Measurements from ENCODE around the gene ARL3. TPM values are rescaled to one million over a fixed set of nuclear protein-coding genes. Genes with fewer than 3 reads are reported as not detected.

ARL3 gene
- total RNA-seq, 4 donors from 2014 or later: 1.4 to 9.1 (median 2.4) TPM

GRCh38 chr10:102705531-102705930 is 8.7 kb downstream of the ARL3 start:
- H3K27me3 ChIP-seq: no peaks in the 10 kb centered on the region
- H3K36me3 ChIP-seq: no peaks in the 10 kb centered on the region
- no peak overlapping the region for H3K27ac ChIP-seq
- DNase-seq: no peak
- TF ChIP-seq CTCF (IDR thresholded peaks at IDR 0.05) (no peak), POLR2A (IDR thresholded peaks at IDR 0.05) (no peak)
- no peak overlapping the region for H3K4me3 ChIP-seq
- H3K9me3 ChIP-seq: no peaks in the 10 kb centered on the region
- H3K4me1 ChIP-seq: no peaks in the 10 kb centered on the region

- H3K4me3 ChIP-seq: no peak overlapping the region
- no peak overlapping the region for H3K27ac ChIP-seq
- H3K36me3 ChIP-seq: no peaks in the 10 kb centered on the region
- DNase-seq: no peak
- H3K9me3 ChIP-seq: no peaks in the 10 kb centered on the region
- H3K4me1 ChIP-seq: no peaks in the 10 kb centered on the region
- TF ChIP-seq POLR2A (IDR thresholded peaks at IDR 0.05) (no peak), CTCF (IDR thresholded peaks at IDR 0.05) (no peak)
- H3K27me3 ChIP-seq: no peaks in the 10 kb centered on the region
Observed at GRCh38 chr10:102704915-102705314, 9.3 kb downstream of the ARL3 start.

- no peaks in the 10 kb centered on the region for H3K36me3 ChIP-seq
- no peak for DNase-seq
- H3K27ac ChIP-seq: no peak overlapping the region
- no peaks in the 10 kb centered on the region for H3K27me3 ChIP-seq
- no peaks in the 10 kb centered on the region for H3K4me1 ChIP-seq
- TF ChIP-seq CTCF (IDR thresholded peaks at IDR 0.05) (no peak), POLR2A (IDR thresholded peaks at IDR 0.05) (no peak)
- no peaks in the 10 kb centered on the region for H3K9me3 ChIP-seq
- H3K4me3 ChIP-seq: no peak overlapping the region
Observed at GRCh38 chr10:102702742-102703141, 11.5 kb downstream of the ARL3 start.

GRCh38 chr10:102701796-102702195 is 12.4 kb downstream of the ARL3 start:
- H3K27ac ChIP-seq: no peak overlapping the region
- no peak overlapping the region for H3K4me3 ChIP-seq
- TF ChIP-seq CTCF (IDR thresholded peaks at IDR 0.05) (no peak), POLR2A (IDR thresholded peaks at IDR 0.05) (no peak)
- DNase-seq: no peak
- H3K27me3 ChIP-seq: no peaks in the 10 kb centered on the region
- H3K4me1 ChIP-seq: no peaks in the 10 kb centered on the region
- no peaks in the 10 kb centered on the region for H3K9me3 ChIP-seq
- peaks cover 0 to 2% (median 0%) of the 10 kb centered on the region in 3 donors for H3K36me3 ChIP-seq

GRCh38 chr10:102701272-102701671 is 12.9 kb downstream of the ARL3 start:
- H3K4me1 ChIP-seq: no peaks in the 10 kb centered on the region
- no peak overlapping the region for H3K27ac ChIP-seq
- no peak for TF ChIP-seq CTCF (IDR thresholded peaks at IDR 0.05)
- no peak for TF ChIP-seq POLR2A (IDR thresholded peaks at IDR 0.05)
- peaks cover 0 to 7% (median 0%) of the 10 kb centered on the region in 3 donors for H3K36me3 ChIP-seq
- H3K27me3 ChIP-seq: no peaks in the 10 kb centered on the region
- H3K9me3 ChIP-seq: no peaks in the 10 kb centered on the region
- H3K4me3 ChIP-seq: no peak overlapping the region
- DNase-seq: no peak

GRCh38 chr10:102698894-102699293 is 15.3 kb downstream of the ARL3 start:
- H3K27ac ChIP-seq: no peak overlapping the region
- H3K4me3 ChIP-seq: no peak overlapping the region
- no peaks in the 10 kb centered on the region for H3K9me3 ChIP-seq
- no peaks in the 10 kb centered on the region for H3K4me1 ChIP-seq
- no peak for DNase-seq
- H3K36me3 ChIP-seq: peaks cover 0 to 11% (median 0%) of the 10 kb centered on the region in 3 donors
- H3K27me3 ChIP-seq: no peaks in the 10 kb centered on the region
- no peak for TF ChIP-seq CTCF (IDR thresholded peaks at IDR 0.05)

Measured in Peyer's patch (tissue), 4 donors.